Measurements from ENCODE around the gene PUS10.
"Not testable (repeated sequence)": the region's sequence is repeated elsewhere in the genome, so short reads cannot be mapped to it uniquely, and the experiment has no call there.

Gene PUS10

DNA sequence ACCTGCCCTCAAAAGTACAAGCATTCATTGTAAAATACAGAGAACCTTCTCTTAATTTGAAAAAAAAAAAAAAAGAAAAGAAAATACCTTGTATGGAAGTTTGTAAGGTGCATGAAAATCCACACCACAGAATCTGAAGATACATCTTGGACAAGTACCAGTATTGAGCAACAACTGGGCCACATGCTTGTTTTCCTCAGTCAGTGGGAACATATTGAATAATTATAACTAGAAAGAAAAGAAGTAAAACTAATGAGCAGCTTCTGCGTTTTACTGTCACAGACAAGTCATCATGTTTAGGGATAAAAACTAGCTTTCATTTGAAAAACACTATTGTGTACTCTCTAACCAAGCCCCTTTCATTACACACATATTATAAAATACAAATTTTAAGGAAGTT, 6.4 kb downstream of the PUS10 start:
- no peak for DNase-seq

DNA sequence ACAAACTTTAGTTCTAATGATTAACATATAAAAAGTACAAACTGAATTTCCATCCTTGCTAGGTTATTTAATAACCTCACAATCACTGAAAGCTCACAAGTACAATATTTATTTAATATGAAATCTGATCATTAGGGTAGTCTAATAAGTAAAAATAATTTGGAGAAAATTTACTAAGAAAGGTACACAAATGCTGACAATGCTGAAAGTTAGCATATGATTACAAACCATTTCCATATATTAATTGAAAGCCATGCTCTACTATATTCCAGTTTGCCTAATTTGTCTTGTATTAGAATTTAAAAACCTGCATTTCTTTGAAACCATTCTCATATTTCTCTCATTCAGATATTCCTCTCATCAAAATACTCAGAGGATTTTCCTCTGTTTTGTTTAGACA, 8.7 kb downstream of the PUS10 start:
- no peak for DNase-seq

DNA sequence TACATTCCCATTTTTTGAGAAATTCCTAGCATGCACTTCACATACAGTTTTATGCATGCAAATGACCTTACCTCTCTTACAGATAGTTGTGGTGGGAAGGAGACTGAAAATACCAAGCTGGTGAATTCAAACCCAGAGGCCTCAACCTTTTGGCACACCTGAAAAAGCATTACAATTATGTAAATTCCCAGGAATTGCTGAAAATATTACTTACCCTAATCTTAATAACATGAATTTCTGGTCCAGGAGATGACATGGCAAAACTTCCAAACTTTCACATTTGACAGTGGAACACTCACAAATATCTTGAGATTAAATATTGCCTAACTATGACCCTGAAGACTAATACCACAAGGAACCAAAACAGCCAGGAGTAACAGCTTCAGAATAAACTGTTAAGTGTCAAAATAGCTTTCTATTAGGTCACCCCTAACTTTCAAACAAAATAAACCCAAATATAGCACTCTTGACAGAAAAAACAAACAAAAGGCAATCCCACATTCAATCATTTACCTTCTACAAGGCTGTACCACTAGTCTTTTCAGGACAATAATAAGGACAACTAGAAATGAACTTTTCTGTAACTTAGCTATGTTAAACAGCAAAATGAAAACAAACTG, 11.5 kb downstream of the PUS10 start:
- DNase-seq: no peak

DNA sequence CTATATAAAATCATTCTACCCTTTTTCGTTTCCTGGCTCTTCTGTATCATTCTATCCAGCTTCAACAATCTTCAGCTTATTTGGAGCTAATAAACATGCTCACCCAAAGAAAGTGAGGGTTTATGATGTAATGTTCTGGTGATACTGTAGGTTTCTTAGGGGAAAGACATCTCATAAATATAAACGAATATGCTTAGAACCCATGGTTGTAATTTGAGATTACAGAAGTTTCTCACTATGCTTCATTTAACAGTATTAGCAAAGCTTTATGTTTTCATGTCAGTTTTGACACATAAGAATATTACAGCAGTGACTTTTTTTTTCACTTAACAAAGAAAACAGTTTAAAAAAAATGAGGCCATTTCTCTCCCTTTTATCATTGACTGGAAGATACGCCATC, 12.3 kb downstream of the PUS10 start:
- no peak for DNase-seq

DNA sequence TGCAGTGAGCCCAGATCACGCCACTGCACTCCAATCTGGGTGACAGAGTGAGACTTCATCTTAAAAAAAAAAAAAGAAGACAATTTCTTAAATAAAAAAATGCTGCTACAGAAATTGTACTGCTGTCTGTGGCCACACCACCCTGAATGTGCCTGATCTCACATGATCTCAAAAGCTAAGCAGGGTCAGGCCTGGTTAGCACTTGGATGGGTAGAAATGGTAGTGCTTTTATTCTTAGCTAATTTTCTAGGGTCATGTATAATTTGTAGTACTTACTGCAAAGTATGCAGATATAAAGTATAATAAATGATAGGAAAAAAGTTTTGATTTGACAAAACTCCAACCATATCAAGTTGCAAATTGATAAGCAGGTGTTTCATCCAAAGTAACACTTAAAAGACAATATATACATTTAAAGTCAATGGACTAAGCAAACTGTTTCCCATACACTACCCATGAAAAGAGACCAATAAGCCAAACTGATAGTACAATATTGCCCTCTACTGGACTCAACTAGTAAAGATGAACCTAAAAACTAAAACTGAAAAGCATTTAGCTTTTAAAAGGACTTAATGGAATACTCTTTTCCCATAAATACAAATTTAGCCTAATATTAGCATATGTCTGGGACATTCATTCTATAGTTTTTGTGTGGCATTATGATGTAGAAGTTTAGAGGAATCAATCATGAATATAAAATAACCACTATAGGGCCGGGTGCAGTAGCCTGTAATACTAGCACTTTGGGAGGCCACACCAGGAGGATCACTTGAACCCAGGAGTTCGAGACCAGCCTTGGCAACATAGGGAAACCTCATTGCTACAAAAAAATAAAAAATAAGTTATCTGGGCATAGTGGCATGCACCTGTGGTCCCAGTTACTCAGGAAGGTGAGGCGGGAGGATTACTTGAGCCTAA, 19.2 kb downstream of the PUS10 start:
- DNase-seq: peak; percentile 37

DNA sequence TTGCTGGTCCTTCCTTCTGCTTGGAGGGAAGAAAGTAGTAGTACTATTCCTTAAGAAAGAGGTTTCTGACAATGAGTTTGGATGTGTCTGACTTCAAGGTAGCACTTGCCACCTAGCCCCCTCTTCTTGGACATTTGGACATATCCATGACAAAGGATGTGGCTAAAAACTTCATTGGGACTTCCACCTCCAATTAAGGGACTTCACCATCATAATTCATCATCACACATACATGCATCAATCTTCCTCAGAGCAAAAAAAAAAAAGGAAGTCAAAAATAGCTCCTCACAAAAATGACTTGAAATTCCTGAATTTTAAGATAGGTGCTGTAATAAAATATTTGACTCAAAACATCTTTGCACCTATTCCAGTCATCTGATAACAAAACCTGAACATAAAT, 23.9 kb downstream of the PUS10 start:
- no peak for DNase-seq

DNA sequence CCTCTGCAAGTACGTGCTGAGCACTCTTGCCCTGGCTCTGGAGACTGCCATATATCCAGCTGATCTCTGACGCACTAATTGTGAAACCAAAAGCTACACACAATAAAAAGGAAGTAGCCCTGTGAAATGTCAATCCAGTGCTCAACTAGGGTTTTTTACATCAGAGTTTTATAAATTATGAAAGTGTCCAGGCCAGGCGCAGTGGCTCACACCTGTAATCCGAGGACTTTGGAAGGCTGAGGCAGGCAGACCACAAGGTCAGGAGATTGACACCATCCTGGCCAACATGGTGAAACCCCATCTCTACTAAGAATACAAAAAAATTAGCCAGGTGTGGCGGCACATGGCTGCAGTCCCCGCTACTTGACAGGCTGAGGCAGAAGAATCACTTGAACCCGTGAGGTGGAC, 25.1 kb downstream of the PUS10 start:
- DNase-seq: peak; percentile 60

DNA sequence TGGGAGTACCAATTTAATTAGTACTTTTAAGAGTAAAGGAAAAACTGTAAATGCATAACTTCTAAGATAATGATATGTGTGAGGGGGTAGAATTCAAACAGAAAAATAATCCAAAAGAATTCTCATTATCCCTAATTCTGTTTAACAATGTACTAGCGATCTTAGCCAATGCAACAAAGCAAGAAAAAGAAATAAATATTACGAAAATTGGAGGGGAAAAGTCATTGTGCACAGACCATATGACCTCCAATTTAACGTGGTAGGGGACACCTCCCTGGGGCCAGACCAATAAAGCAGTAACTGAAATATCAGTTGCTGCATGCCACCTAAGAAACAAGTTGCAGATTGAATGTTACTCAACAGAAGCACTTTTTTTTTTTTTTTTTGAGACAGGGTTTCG, 26.4 kb downstream of the PUS10 start:
- no peak for DNase-seq

DNA sequence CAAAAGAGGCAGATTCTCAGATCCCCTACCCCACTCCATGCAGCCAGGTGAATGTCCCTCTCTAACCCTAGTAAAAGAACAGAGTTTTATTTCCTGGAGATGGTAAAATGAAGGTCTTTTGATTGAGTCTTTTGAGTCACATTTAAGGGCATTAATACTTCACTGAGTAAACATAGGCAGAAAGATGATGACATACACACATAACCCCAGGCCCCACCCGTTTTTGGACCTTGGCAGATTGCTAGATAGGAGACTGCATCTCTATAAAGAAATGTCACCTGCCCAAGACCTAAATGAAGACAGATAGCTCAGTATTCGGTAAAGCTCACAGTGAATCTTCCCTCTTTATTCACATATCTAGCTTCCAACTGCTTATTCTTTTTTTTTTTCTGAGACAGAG, 28.8 kb downstream of the PUS10 start:
- DNase-seq: no peak

DNA sequence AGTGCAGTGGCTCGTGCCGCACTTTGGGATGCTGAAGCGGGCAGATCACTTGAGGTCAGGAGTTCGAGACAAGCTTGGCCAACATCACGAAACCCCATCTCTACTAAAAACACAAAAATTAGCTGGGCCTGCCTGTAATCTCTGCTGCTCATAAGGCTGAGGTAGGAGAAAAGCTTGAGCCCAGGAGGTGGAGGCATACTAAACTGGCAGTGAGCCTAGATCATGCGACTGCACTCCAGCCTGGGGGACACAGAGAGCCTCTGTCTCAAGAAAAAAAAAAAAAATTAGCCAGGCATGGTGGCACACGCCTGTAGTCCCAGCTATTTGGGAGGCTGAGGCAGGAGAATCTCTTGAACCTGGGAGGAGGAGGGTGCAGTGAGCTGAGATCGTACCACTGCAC, 30.4 kb downstream of the PUS10 start:
- DNase-seq: not testable (repeated sequence)

DNA sequence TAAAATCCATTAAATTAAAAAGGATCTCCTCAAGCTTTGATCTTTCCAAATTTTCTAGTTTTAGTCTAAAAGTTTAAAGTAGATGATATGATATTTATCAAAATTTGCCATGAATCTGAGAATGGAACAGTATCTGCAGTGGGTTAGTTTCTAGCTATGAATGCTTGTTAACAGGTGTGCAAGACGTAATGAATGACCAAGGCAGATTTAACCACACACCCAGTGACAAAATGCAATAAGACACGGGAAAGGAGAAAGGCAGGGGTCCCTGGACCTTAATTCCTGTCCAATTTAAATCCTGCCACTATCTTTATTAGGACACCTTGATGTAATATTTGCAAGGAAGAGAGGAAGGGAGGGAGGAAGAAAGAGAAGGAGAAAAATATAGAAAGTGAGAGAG, 31.0 kb downstream of the PUS10 start:
- no peak for DNase-seq

DNA sequence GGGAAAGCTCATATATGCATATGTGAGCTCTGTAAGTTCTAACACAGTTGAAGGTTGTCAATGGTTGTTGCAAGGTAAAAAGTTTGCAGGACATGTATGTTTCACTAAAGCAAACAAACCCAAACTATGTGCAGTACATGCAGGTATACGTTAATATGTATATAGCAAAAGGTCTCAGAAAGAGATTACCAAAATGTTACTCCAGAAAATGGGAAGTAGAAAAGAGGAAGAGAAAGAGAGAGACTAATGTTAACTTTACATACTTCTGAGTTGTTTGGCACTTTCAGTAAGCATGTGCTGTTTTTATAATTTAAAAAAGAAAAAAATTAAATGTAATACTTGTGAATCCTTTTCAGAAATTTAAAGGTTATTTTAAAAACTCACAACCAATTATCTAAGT, 33.3 kb downstream of the PUS10 start:
- no peak for DNase-seq

DNA sequence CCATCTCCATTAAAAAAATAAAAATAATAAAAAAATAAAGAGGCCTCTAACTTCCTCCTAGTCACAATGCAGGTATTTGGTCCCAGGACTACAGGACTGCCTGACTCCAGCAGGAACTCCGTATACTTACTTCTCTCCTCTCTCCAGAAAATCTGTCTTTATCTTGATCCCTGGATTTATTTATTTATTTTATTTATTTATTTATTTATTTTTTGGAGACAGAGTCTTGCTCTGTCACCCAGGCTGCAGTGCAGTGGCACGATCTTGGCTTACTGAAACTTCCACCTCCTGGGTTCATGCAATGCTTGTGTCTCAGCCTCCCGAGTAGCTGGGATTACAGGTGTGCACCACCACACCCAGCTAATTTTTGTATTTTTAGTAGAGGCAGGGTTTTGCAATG, 36.0 kb downstream of the PUS10 start:
- not testable (repeated sequence) for DNase-seq

DNA sequence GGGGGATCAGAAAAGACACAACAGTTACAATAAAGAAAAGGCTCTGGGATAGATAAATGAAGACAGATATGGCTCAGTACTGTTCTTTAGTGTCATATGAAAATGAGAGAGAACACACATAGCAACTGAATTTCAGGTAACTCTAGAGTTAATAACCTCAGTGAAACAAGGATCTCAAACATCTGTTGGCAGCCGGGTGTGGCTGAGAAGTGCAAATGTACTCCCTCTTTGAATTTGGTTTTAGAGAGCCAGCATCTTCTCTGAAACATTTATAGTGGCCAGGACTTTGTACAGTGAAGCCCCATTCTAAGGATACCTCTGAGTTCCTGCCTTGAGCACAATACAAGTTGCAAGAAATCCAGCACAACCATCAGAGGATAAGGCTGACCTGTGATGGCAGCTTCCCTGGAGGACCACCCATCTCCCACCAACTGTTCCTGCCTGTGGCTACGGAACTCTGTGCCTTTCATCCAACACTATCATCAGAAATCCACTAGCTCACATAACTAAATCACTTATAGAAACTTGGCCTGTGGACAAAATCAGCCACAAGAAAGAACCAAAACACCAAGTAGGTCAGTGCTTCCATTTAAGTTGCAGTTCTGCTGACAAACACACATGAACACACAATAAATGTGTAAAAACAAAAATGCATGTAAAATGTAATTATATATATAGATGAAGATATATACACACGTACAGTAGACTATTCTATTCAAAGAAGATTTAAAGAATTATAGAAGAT, 37.8 kb downstream of the PUS10 start:
- DNase-seq: no peak

DNA sequence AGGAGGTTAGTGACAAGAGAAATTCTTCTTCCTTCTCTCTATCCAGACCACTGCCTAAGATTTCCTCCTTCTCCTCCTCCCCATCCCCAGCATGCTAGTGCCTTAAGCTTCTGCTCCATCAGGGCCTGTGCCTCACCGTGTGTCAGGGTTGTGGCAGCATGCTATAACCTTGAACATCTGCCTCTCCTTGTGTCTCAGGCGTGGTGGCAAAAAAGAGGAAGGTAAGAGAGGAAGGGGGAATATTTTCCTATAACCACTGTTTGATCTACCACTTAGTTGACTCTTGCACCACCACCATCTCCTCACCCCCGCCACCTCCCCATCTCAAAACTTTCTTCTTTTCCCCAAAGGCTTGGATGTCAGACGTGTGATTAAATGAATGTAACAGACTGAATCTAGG, 38.8 kb downstream of the PUS10 start:
- no peak for DNase-seq

DNA sequence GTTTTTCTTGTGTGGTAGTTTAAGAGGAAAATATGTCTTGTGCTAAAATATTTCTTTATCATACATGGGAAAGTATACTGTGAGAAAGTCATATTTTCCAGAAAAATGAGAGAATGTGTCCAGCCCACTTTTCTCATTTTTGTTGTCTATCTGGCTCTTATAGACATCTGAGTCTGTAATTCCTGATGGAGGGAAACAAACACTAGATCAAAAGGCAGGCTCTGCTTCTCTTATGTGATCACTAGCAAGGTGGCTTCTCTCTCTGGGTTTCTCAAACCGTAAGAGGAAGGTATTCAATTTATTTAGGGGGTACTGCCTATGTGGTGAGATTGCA, 40.5 kb downstream of the PUS10 start:
- DNase-seq: no peak

DNA sequence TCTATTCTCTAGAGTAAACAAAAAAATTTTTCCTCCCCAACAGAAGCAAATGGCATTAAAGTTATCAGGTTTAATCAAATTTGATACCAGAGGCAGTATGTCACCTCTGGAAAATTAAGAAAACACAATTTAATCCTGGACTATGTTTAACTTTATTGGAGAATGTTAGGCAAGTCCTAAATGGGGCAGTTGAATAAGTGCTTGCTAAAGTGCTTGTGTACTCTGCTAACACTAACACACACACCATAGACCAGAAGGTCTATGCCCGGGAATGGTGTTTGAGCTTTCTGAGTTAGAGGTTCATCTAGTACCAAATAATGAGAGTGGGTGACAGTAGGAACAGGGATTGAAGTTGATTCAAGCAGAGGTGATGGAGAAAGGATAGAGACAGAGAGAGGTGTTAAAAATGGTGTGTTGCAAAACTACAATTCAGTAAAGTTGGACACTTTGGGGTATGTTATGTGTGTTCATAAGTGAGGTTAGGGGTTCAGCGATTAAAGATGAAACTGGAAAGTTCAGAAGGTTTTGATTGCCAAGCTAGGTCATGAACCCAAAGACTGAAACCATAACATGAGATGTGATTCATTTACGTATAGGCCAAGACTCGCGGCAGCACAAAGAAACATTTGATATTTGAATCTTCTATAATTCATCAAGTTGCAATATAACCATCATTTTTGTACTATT, 41.0 kb downstream of the PUS10 start:
- DNase-seq: no peak

DNA sequence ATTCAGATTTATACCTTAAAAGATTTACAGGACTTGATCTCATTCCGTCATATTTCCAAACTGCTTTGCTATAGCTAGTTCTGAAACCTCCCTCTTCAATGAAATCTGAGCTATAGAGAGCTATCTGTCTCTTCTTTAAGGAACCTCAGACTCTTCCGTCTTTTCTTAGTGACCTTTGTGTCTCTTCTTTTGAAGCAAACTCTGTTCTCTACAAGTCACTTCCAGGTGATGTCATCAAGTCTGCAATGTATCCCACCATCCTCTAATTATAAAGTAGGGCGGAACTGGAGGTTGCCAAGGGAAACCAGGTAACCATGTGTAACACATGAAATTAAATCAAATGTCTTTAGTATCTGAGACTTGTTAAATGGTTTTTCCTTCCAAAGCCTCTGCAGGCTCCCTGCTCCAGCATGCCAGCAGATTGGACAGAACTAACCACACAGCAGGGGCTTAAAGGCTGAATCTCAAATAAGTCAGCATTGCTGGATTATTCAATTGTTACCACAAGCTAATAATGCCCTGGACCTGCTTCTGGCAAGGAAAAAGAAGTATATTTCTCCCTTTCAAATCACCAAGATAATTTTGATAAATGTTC, 41.7 kb downstream of the PUS10 start:
- DNase-seq: no peak

DNA sequence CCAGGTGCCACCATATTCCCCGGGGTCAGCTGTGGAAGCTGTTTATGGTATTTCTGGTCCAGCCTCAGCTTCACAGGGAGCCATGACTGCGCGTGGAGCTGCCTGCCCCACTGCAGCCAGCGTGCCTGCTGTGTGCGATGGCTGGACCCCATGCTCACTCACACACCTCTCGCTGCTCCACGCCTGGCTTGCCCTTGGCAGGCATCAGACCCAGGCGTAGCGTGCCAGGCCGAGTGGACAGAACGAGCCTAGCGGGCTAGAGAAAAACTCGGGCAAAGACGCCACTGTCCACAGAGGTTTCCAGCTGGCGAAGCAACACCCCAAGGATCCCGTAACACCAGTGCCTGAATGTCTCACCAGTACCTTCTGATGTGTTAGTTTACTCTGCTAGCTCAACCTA, 43.4 kb downstream of the PUS10 start:
- no peak for DNase-seq

DNA sequence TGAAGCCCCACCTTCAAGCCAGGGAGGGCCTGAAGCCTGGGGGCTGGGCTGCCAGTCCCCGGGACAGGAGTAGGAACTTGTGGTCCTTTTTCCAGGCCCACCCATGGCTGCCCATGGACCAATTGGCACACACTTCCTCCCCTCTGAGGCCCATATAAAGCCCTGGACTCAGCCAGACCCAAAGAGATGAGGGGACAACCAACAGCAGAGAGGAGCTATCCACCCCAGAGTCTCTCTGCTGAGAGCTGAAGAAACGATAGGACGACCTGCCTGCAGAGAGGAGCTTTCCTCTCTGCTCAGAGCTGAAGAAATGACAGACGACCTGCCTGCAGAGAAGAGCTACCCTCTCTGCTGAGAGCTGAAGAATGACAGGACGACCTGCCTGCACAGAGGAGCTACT, 44.4 kb downstream of the PUS10 start:
- no peak for DNase-seq

DNA sequence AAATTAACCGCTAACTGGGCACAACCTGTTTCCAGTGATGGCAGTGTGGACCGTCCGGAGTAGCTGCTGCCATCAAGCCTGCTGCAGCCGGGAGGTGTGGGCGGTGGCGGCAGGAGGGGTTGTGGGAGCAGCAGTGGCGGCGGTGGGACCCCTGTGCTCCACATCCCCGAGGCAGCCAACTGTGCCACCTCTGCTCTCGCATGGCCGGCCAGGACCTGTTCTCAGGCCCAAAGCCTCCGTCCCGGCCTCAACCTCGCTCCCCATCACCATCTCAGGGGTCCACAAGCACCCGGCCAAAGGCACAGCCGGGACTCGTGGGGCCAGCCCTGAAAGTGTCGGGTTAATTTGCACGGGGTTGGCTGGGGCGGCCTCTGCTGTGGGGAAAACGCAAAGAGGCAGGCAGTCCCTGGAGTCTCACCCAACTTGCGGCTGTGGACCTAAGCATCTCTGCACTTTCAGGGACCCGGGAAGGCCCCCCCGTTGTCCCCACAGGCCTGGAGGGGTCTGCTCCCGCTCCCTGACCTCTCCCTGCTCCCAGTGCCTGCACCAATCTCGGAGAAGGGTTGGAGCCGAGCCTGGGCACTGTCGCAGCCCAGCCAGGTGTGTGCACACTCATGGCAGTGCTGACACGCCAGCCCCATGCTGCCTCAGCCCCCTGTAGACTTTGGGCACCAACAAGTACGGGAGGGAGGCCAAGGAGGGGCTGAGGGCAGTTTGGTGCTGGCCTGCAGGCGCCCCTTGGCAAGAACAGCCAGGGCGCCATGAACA, 45.0 kb downstream of the PUS10 start:
- DNase-seq: no peak
